GM23248 (cell line): ENCODE measurements around the gene SCG3. TPM values are rescaled to one million over a fixed set of nuclear protein-coding genes. Genes with fewer than 3 reads are reported as not detected.

Experiments
- DNase-seq: peaks from one replicate; pipeline ENCODE4 v3.0.0-alpha.2; 2015
- H2AFZ ChIP-seq: fragments of 200-600 bp; sonication (generic); 2 replicates; pipeline ENCODE4 v1.6.1; 2016; ENCODE audit warnings: antibody characterized with exemption
- H3F3A ChIP-seq: fragments of 200-600 bp; sonication (generic); 2 replicates; pipeline ENCODE4 v1.6.1; 2016; ENCODE audit warnings: mild to moderate bottlenecking, antibody characterized with exemption, mixed run types; ENCODE audit not compliant: insufficient read depth
- H3K27ac ChIP-seq: fragments of 200-600 bp; sonication (generic); 2 replicates; pipeline ENCODE4 v1.5.1; 2016; ENCODE audit warnings: mild to moderate bottlenecking
- H3K27me3 ChIP-seq: fragments of 200-600 bp; sonication (generic); replicated peaks from 2 replicates; pipeline ENCODE4 v1.6.1; 2016; ENCODE audit warnings: mild to moderate bottlenecking; ENCODE audit not compliant: insufficient read depth
- H3K36me3 ChIP-seq: fragments of 200-600 bp; sonication (generic); 2 replicates; pipeline ENCODE4 v1.6.1; 2016; ENCODE audit warnings: low read depth, mild to moderate bottlenecking
- H3K4me1 ChIP-seq: fragments of 200-600 bp; sonication (generic); 2 replicates; pipeline ENCODE4 v1.6.1; 2016; ENCODE audit warnings: mild to moderate bottlenecking; ENCODE audit not compliant: insufficient read depth
- H3K4me2 ChIP-seq: fragments of 200-600 bp; sonication (generic); one replicate; pipeline ENCODE4 v1.6.1; 2016; ENCODE audit warnings: mild to moderate bottlenecking; ENCODE audit not compliant: unreplicated experiment
- H3K4me3 ChIP-seq: fragments of 200-600 bp; sonication (generic); 2 replicates; pipeline ENCODE4 v1.5.1; 2016; ENCODE audit warnings: mild to moderate bottlenecking
- H3K79me2 ChIP-seq: fragments of 200-600 bp; sonication (generic); 2 replicates; pipeline ENCODE4 v1.6.1; 2016; ENCODE audit warnings: mild to moderate bottlenecking; ENCODE audit not compliant: insufficient read depth
- H3K9ac ChIP-seq: fragments of 200-600 bp; sonication (generic); 2 replicates; pipeline ENCODE4 v1.6.1; 2016; ENCODE audit warnings: mild to moderate bottlenecking
- H3K9me2 ChIP-seq: fragments of 200-600 bp; sonication (generic); 2 replicates; pipeline ENCODE4 v1.6.1; 2016; ENCODE audit warnings: mixed run types, mild to moderate bottlenecking, moderate library complexity; ENCODE audit not compliant: insufficient read depth
- H3K9me3 ChIP-seq: fragments of 200-600 bp; sonication (generic); one replicate; pipeline ENCODE4 v1.6.1; 2017; ENCODE audit warnings: low read depth
- H4K20me1 ChIP-seq: fragments of 200-600 bp; sonication (generic); 2 replicates; pipeline ENCODE4 v1.6.0; 2016; ENCODE audit not compliant: insufficient read depth
- EZH2 ChIP-seq: fragments of 200-600 bp; sonication (generic); IDR thresholded peaks from 2 replicates; pipeline ENCODE4 v1.6.1; 2018; ENCODE audit warnings: antibody characterized with exemption, mild to moderate bottlenecking; ENCODE audit not compliant: insufficient read depth, poor library complexity, severe bottlenecking
- EZH2phosphoT487 ChIP-seq: fragments of 200-600 bp; sonication (generic); IDR thresholded peaks from 2 replicates; pipeline ENCODE4 v1.6.1; 2018; ENCODE audit warnings: antibody characterized with exemption, moderate library complexity, mild to moderate bottlenecking, low read depth; ENCODE audit not compliant: insufficient read depth
- WGBS, 2 experiments: methylation state at CpG; one replicate each; pipeline ENCODE4 v1.1.6; 2015 to 2017; ENCODE audit warnings: low lambda C conversion rate in 2 of 2, low coverage in 1 of 2; ENCODE audit errors: missing lambda C conversion rate in 2 of 2; 5-methylcytosine and 5-hydroxymethylcytosine counted together
- in situ Hi-C: fragments of 300-500 bp; cut with MboI; formaldehyde crosslinking; loops from 2 replicates; pipeline ENCODE4 v1.15.0; 2020
- polyA plus RNA-seq: library from polyadenylated mRNA; unstranded; fragments of >200 nt; fragmentation: Nextera tagmentation; extraction: Ambion mirVana; gene quantifications from 2 replicates; pipeline ENCODE4 v1.2.1, GENCODE V29; 2016
- total RNA-seq: library from RNA; depleted of rRNA; stranded (reverse); fragments of >200 nt; shearing (Covaris generic); gene quantifications from 2 replicates; pipeline ENCODE4 v1.2.3, GENCODE V29; 2014

The SCG3 gene
- total and polyA plus RNA-seq, 2 experiments from 2014 or later, result not detected

DNA sequence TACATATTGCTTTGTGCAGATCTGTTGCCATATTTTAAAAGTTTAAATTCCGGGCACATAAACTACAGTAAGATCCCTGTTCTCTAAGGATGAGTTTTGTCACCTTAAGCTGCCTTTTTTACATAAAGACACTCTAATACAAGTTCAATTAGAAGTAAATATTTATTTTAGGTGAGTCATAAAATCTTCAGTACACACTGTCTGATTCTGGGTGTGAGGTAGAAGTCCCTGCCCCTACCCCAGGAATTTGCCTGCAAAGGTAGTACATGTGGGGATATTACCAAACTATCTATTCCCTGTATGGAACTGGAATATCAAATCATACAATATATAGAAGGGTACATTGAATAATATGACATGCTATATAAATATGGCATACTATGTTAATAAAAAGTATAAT is 6.3 kb downstream of the SCG3 start:
- no peaks in the 10 kb centered on the region for H3K4me1 ChIP-seq
- no peaks in the 10 kb centered on the region for H4K20me1 ChIP-seq
- H3K79me2 ChIP-seq, result no peaks in the 10 kb centered on the region
- no peaks in the 10 kb centered on the region for H3F3A ChIP-seq
- no peak overlapping the region for H3K4me2 ChIP-seq
- H3K4me3 ChIP-seq, result no peak overlapping the region
- H3K9me3 ChIP-seq, result no peaks in the 10 kb centered on the region
- H3K9me2 ChIP-seq, result no peaks in the 10 kb centered on the region
- no peaks in the 10 kb centered on the region for H3K36me3 ChIP-seq
- no peak overlapping the region for H3K27ac ChIP-seq
- H3K27me3 ChIP-seq, result peaks cover 71% of the 10 kb centered on the region
- in situ Hi-C loops, result no loop called here
- TF ChIP-seq EZH2 (no peak), EZH2phosphoT487 (no peak)
- H3K9ac ChIP-seq, result no peak overlapping the region
- 0% methylated on average over 1 of the region's 1 CpG for WGBS, 2 experiments
- no peak for DNase-seq
- no peak overlapping the region for H2AFZ ChIP-seq

DNA sequence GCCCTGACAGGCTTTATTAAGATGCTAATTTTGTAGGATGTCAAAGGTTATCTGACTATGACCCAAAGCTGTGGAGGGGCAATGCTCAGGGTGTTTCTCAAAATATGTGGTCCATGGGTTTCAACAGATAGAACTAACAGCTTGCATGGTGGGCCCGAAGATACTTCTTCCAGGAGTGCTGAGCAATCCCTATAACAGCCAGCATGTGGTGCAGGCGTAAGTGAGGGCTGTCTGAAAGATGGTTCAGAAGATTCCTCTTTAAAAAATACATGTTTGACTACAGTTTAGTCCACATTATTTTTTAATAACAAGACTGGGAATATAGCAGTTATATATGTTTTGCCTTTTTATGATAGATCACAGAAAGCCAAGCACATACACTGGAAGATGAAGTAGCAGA is 7.6 kb downstream of the SCG3 start:
- DNase-seq, result peak; percentile 21
- no peaks in the 10 kb centered on the region for H4K20me1 ChIP-seq

DNA sequence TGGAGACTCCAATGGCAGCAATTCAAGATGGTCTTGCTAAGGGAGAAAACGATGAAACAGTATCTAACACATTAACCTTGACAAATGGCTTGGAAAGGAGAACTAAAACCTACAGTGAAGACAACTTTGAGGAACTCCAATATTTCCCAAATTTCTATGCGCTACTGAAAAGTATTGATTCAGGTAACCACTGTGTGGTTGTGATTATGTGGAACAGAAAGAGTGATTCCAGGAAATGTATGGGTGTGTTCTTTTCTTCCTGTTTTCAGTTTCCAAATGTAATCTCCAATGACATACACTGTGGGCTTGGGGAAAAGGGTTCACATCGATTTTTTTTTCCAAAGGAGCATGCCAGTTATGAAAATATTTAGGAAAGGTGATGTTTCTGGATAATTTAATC is 10.9 kb downstream of the SCG3 start:
- no peak for DNase-seq
- TF ChIP-seq EZH2 (no peak), EZH2phosphoT487 (no peak)
- Histone ChIP-seq H3K9me2 (no peaks in the 10 kb centered on the region), H3K9ac (no peak overlapping the region), H3K4me3 (no peak overlapping the region), H3K9me3 (no peaks in the 10 kb centered on the region), H4K20me1 (no peaks in the 10 kb centered on the region), H3K4me1 (no peaks in the 10 kb centered on the region), H3K27ac (no peak overlapping the region), H3K4me2 (no peak overlapping the region), H3K27me3 (peaks cover 62% of the 10 kb centered on the region), H3F3A (no peaks in the 10 kb centered on the region), H3K79me2 (no peaks in the 10 kb centered on the region), H3K36me3 (no peaks in the 10 kb centered on the region), H2AFZ (no peak overlapping the region)
- in situ Hi-C loops, result no loop called here
- WGBS, 2 experiments, result 46 to 48% methylated on average over 3 of the region's 3 CpGs

More for the DNA sequence above, 7.6 kb downstream of the SCG3 start:
- no peak overlapping the region for H3K9ac ChIP-seq
- 16 to 34% methylated on average over 2 of the region's 2 CpGs for WGBS, 2 experiments
- no peak overlapping the region for H3K4me2 ChIP-seq
- no peaks in the 10 kb centered on the region for H3K79me2 ChIP-seq
- H2AFZ ChIP-seq, result no peak overlapping the region
- H3K27me3 ChIP-seq, result peaks cover 70% of the 10 kb centered on the region
- no peak overlapping the region for H3K27ac ChIP-seq
- in situ Hi-C loops, result no loop called here
- H3K4me3 ChIP-seq, result no peak overlapping the region
- H3K9me2 ChIP-seq, result no peaks in the 10 kb centered on the region
- no peaks in the 10 kb centered on the region for H3F3A ChIP-seq
- H3K4me1 ChIP-seq, result no peaks in the 10 kb centered on the region
- no peaks in the 10 kb centered on the region for H3K9me3 ChIP-seq
- TF ChIP-seq EZH2 (no peak), EZH2phosphoT487 (no peak)
- H3K36me3 ChIP-seq, result no peaks in the 10 kb centered on the region

DNA sequence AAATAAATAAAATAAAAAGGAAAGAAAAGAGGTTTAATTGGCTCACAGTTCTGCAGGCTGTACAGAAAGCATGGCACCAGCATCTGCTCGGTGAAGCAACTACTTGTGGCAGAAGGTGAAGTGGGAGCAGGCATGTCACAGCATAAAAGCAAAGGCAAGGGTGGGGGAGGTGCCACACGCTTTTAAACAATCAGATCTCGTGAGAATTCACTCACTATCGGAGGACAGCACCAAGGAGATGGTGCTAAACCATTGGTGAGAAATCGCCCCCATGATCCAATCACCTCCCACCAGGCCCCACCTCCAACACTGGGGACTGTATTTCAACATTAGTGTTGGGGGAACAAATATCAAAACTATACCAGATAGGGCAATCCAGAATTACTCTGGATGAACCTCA is 15.3 kb downstream of the SCG3 start:
- H2AFZ ChIP-seq, result no peak overlapping the region
- no peaks in the 10 kb centered on the region for H3K9me3 ChIP-seq
- no peak overlapping the region for H3K27ac ChIP-seq
- WGBS, 2 experiments, result 59 to 66% methylated on average over 5 of the region's 5 CpGs
- H3K4me1 ChIP-seq, result no peaks in the 10 kb centered on the region
- H3K9me2 ChIP-seq, result no peaks in the 10 kb centered on the region
- no peak overlapping the region for H3K4me3 ChIP-seq
- no peak for DNase-seq
- in situ Hi-C loops, result no loop called here
- H3K9ac ChIP-seq, result no peak overlapping the region
- no peaks in the 10 kb centered on the region for H3F3A ChIP-seq
- no peaks in the 10 kb centered on the region for H3K79me2 ChIP-seq
- no peaks in the 10 kb centered on the region for H3K36me3 ChIP-seq
- H3K27me3 ChIP-seq, result peaks cover 61% of the 10 kb centered on the region
- H4K20me1 ChIP-seq, result no peaks in the 10 kb centered on the region
- H3K4me2 ChIP-seq, result no peak overlapping the region
- TF ChIP-seq EZH2phosphoT487 (no peak), EZH2 (no peak)

DNA sequence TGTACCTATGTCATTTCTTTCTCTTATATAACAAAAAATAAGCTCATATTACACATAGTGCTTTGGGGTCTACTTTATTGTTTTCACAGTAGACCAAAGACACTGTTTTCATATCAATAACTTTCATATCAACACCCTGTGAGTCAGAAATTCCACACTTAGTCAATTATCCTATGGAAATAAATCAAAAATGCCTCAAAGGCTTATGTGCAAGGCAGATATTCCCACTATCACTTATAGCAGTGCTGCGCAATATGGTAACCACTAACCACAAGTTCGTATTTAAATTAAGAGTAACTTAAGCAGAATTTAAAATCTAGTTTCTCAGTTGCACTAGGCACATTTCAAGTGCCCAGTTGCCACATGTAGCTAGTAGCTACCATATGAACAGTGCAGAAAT is 15.9 kb downstream of the SCG3 start:
- in situ Hi-C loops, result no loop called here
- H3K9ac ChIP-seq, result no peak overlapping the region
- no peaks in the 10 kb centered on the region for H3K9me3 ChIP-seq
- TF ChIP-seq EZH2, result no peak
- TF ChIP-seq EZH2phosphoT487, result no peak
- no peak overlapping the region for H3K4me3 ChIP-seq
- no peaks in the 10 kb centered on the region for H3K36me3 ChIP-seq
- no peak overlapping the region for H3K4me2 ChIP-seq
- H3F3A ChIP-seq, result no peaks in the 10 kb centered on the region
- no peaks in the 10 kb centered on the region for H4K20me1 ChIP-seq
- H3K4me1 ChIP-seq, result no peaks in the 10 kb centered on the region
- peaks cover 55% of the 10 kb centered on the region for H3K27me3 ChIP-seq
- H3K27ac ChIP-seq, result no peak overlapping the region
- WGBS, 2 experiments, result 89 to 92% methylated on average over 2 of the region's 2 CpGs
- no peaks in the 10 kb centered on the region for H3K79me2 ChIP-seq
- no peaks in the 10 kb centered on the region for H3K9me2 ChIP-seq
- H2AFZ ChIP-seq, result no peak overlapping the region
- DNase-seq, result no peak
